Measurements from ENCODE around the gene HTD2.

HTD2 gene

GRCh38 chr3:58308728-58309127 is 2.4 kb downstream of the HTD2 start:
- Histone ChIP-seq H3K4me3 (ENCODE audit: low read depth in 1 of 5, low read length in 5 of 5) (peak overlapping the region in 1 of 5 donors; percentile 83), H3K36me3 (ENCODE audit: control insufficient read depth in 5 of 5, insufficient read depth in 5 of 5, low read length in 5 of 5) (peaks cover 2 to 41% (median 30%) of the 10 kb centered on the region in 5 donors), H3K9me3 (ENCODE audit: control insufficient read depth in 5 of 5, low read length in 5 of 5) (no peaks in the 10 kb centered on the region), H3K27ac (ENCODE audit: low read depth, low read length) (no peak overlapping the region), H3K4me1 (ENCODE audit: control insufficient read depth in 5 of 5, insufficient read depth in 5 of 5, low read length in 5 of 5) (peaks cover 8 to 31% (median 29%) of the 10 kb centered on the region in 5 donors), H3K27me3 (ENCODE audit: control insufficient read depth in 5 of 5, insufficient read depth in 4 of 5, low read length in 5 of 5) (no peaks in the 10 kb centered on the region), H3K9ac (ENCODE audit: low read length in 5 of 5) (peak overlapping the region in 4 of 5 donors; percentile 55 to 99 (median 81))

GRCh38 chr3:58317811-58318210 is 11.5 kb downstream of the HTD2 start:
- Histone ChIP-seq H3K27me3 (ENCODE audit: control insufficient read depth in 5 of 5, insufficient read depth in 4 of 5, low read length in 5 of 5) (no peaks in the 10 kb centered on the region), H3K9ac (ENCODE audit: low read length in 5 of 5) (no peak overlapping the region), H3K27ac (ENCODE audit: low read depth, low read length) (no peak overlapping the region), H3K4me3 (ENCODE audit: low read depth in 1 of 5, low read length in 5 of 5) (no peak overlapping the region), H3K9me3 (ENCODE audit: control insufficient read depth in 5 of 5, low read length in 5 of 5) (no peaks in the 10 kb centered on the region), H3K36me3 (ENCODE audit: control insufficient read depth in 5 of 5, insufficient read depth in 5 of 5, low read length in 5 of 5) (peaks cover 25 to 58% (median 48%) of the 10 kb centered on the region in 5 donors), H3K4me1 (ENCODE audit: control insufficient read depth in 5 of 5, insufficient read depth in 5 of 5, low read length in 5 of 5) (peaks cover 0 to 3% (median 0%) of the 10 kb centered on the region in 5 donors)

GRCh38 chr3:58321791-58322190 is 15.5 kb downstream of the HTD2 start:
- Histone ChIP-seq H3K27me3 (ENCODE audit: control insufficient read depth in 5 of 5, insufficient read depth in 4 of 5, low read length in 5 of 5) (no peaks in the 10 kb centered on the region), H3K4me3 (ENCODE audit: low read depth in 1 of 5, low read length in 5 of 5) (no peak overlapping the region), H3K36me3 (ENCODE audit: control insufficient read depth in 5 of 5, insufficient read depth in 5 of 5, low read length in 5 of 5) (peaks cover 13 to 27% (median 23%) of the 10 kb centered on the region in 5 donors), H3K27ac (ENCODE audit: low read depth, low read length) (no peak overlapping the region), H3K9me3 (ENCODE audit: control insufficient read depth in 5 of 5, low read length in 5 of 5) (no peaks in the 10 kb centered on the region), H3K9ac (ENCODE audit: low read length in 5 of 5) (no peak overlapping the region), H3K4me1 (ENCODE audit: control insufficient read depth in 5 of 5, insufficient read depth in 5 of 5, low read length in 5 of 5) (peaks cover 0 to 13% (median 10%) of the 10 kb centered on the region in 5 donors)

- H3K4me3 ChIP-seq (ENCODE audit: low read depth in 1 of 5, low read length in 5 of 5): no peak overlapping the region
- H3K9me3 ChIP-seq (ENCODE audit: control insufficient read depth in 5 of 5, low read length in 5 of 5): no peaks in the 10 kb centered on the region
- no peak overlapping the region for H3K9ac ChIP-seq (ENCODE audit: low read length in 5 of 5)
- H3K4me1 ChIP-seq (ENCODE audit: control insufficient read depth in 5 of 5, insufficient read depth in 5 of 5, low read length in 5 of 5): peaks cover 0 to 13% (median 10%) of the 10 kb centered on the region in 5 donors
- peaks cover 5 to 17% (median 13%) of the 10 kb centered on the region in 5 donors for H3K36me3 ChIP-seq (ENCODE audit: control insufficient read depth in 5 of 5, insufficient read depth in 5 of 5, low read length in 5 of 5)
- peak overlapping the region; percentile 47 for H3K27ac ChIP-seq (ENCODE audit: low read depth, low read length)
- no peaks in the 10 kb centered on the region for H3K27me3 ChIP-seq (ENCODE audit: control insufficient read depth in 5 of 5, insufficient read depth in 4 of 5, low read length in 5 of 5)
Measured at GRCh38 chr3:58322793-58323192, 16.5 kb downstream of the HTD2 start.

- H3K4me1 ChIP-seq (ENCODE audit: control insufficient read depth in 5 of 5, insufficient read depth in 5 of 5, low read length in 5 of 5): peaks cover 0 to 13% (median 10%) of the 10 kb centered on the region in 5 donors
- H3K4me3 ChIP-seq (ENCODE audit: low read depth in 1 of 5, low read length in 5 of 5): no peak overlapping the region
- peak overlapping the region; percentile 52 for H3K27ac ChIP-seq (ENCODE audit: low read depth, low read length)
- no peak overlapping the region for H3K9ac ChIP-seq (ENCODE audit: low read length in 5 of 5)
- no peaks in the 10 kb centered on the region for H3K27me3 ChIP-seq (ENCODE audit: control insufficient read depth in 5 of 5, insufficient read depth in 4 of 5, low read length in 5 of 5)
- peaks cover 2 to 8% (median 6%) of the 10 kb centered on the region in 5 donors for H3K36me3 ChIP-seq (ENCODE audit: control insufficient read depth in 5 of 5, insufficient read depth in 5 of 5, low read length in 5 of 5)
- no peaks in the 10 kb centered on the region for H3K9me3 ChIP-seq (ENCODE audit: control insufficient read depth in 5 of 5, low read length in 5 of 5)
Measured at GRCh38 chr3:58323529-58324390, 17.4 kb downstream of the HTD2 start.

GRCh38 chr3:58324391-58325390 is 18.4 kb downstream of the HTD2 start:
- Histone ChIP-seq H3K9me3 (ENCODE audit: control insufficient read depth in 5 of 5, low read length in 5 of 5) (no peaks in the 10 kb centered on the region), H3K27me3 (ENCODE audit: control insufficient read depth in 5 of 5, insufficient read depth in 4 of 5, low read length in 5 of 5) (no peaks in the 10 kb centered on the region), H3K36me3 (ENCODE audit: control insufficient read depth in 5 of 5, insufficient read depth in 5 of 5, low read length in 5 of 5) (peaks cover 0 to 3% (median 0%) of the 10 kb centered on the region in 5 donors), H3K4me1 (ENCODE audit: control insufficient read depth in 5 of 5, insufficient read depth in 5 of 5, low read length in 5 of 5) (peaks cover 0 to 13% (median 10%) of the 10 kb centered on the region in 5 donors), H3K4me3 (ENCODE audit: low read depth in 1 of 5, low read length in 5 of 5) (no peak overlapping the region), H3K9ac (ENCODE audit: low read length in 5 of 5) (no peak overlapping the region), H3K27ac (ENCODE audit: low read depth, low read length) (peak overlapping the region; percentile 52)

GRCh38 chr3:58325525-58325992 is 19.2 kb downstream of the HTD2 start:
- Histone ChIP-seq H3K4me3 (ENCODE audit: low read depth in 1 of 5, low read length in 5 of 5) (no peak overlapping the region), H3K36me3 (ENCODE audit: control insufficient read depth in 5 of 5, insufficient read depth in 5 of 5, low read length in 5 of 5) (peaks cover 0 to 3% (median 0%) of the 10 kb centered on the region in 5 donors), H3K4me1 (ENCODE audit: control insufficient read depth in 5 of 5, insufficient read depth in 5 of 5, low read length in 5 of 5) (peaks cover 0 to 13% (median 10%) of the 10 kb centered on the region in 5 donors), H3K27ac (ENCODE audit: low read depth, low read length) (peak overlapping the region; percentile 10), H3K9ac (ENCODE audit: low read length in 5 of 5) (peak overlapping the region in 1 of 5 donors; percentile 32), H3K27me3 (ENCODE audit: control insufficient read depth in 5 of 5, insufficient read depth in 4 of 5, low read length in 5 of 5) (no peaks in the 10 kb centered on the region), H3K9me3 (ENCODE audit: control insufficient read depth in 5 of 5, low read length in 5 of 5) (no peaks in the 10 kb centered on the region)

GRCh38 chr3:58326267-58326900 is 20.1 kb downstream of the HTD2 start:
- Histone ChIP-seq H3K27me3 (ENCODE audit: control insufficient read depth in 5 of 5, insufficient read depth in 4 of 5, low read length in 5 of 5) (no peaks in the 10 kb centered on the region), H3K9ac (ENCODE audit: low read length in 5 of 5) (peak overlapping the region in 1 of 5 donors; percentile 41), H3K9me3 (ENCODE audit: control insufficient read depth in 5 of 5, low read length in 5 of 5) (no peaks in the 10 kb centered on the region), H3K4me3 (ENCODE audit: low read depth in 1 of 5, low read length in 5 of 5) (no peak overlapping the region), H3K27ac (ENCODE audit: low read depth, low read length) (no peak overlapping the region), H3K4me1 (ENCODE audit: control insufficient read depth in 5 of 5, insufficient read depth in 5 of 5, low read length in 5 of 5) (peaks cover 0 to 13% (median 7%) of the 10 kb centered on the region in 5 donors), H3K36me3 (ENCODE audit: control insufficient read depth in 5 of 5, insufficient read depth in 5 of 5, low read length in 5 of 5) (peaks cover 0 to 3% (median 0%) of the 10 kb centered on the region in 5 donors)

- Histone ChIP-seq H3K4me3 (ENCODE audit: low read depth in 1 of 5, low read length in 5 of 5) (no peak overlapping the region), H3K9me3 (ENCODE audit: control insufficient read depth in 5 of 5, low read length in 5 of 5) (no peaks in the 10 kb centered on the region), H3K27ac (ENCODE audit: low read depth, low read length) (no peak overlapping the region), H3K27me3 (ENCODE audit: control insufficient read depth in 5 of 5, insufficient read depth in 4 of 5, low read length in 5 of 5) (no peaks in the 10 kb centered on the region), H3K36me3 (ENCODE audit: control insufficient read depth in 5 of 5, insufficient read depth in 5 of 5, low read length in 5 of 5) (peaks cover 0 to 3% (median 0%) of the 10 kb centered on the region in 5 donors), H3K4me1 (ENCODE audit: control insufficient read depth in 5 of 5, insufficient read depth in 5 of 5, low read length in 5 of 5) (peaks cover 0 to 24% (median 19%) of the 10 kb centered on the region in 5 donors), H3K9ac (ENCODE audit: low read length in 5 of 5) (no peak overlapping the region)
Measured at GRCh38 chr3:58329150-58329921, 23.0 kb downstream of the HTD2 start.

Measured in subcutaneous abdominal adipose tissue (tissue), 5 donors.